ENCODE results near the gene TMEM144. TPM values are rescaled to one million over a fixed set of nuclear protein-coding genes. Genes with fewer than 3 reads are reported as not detected.

TMEM144 gene
- total RNA-seq, result 9.1 TPM

DNA sequence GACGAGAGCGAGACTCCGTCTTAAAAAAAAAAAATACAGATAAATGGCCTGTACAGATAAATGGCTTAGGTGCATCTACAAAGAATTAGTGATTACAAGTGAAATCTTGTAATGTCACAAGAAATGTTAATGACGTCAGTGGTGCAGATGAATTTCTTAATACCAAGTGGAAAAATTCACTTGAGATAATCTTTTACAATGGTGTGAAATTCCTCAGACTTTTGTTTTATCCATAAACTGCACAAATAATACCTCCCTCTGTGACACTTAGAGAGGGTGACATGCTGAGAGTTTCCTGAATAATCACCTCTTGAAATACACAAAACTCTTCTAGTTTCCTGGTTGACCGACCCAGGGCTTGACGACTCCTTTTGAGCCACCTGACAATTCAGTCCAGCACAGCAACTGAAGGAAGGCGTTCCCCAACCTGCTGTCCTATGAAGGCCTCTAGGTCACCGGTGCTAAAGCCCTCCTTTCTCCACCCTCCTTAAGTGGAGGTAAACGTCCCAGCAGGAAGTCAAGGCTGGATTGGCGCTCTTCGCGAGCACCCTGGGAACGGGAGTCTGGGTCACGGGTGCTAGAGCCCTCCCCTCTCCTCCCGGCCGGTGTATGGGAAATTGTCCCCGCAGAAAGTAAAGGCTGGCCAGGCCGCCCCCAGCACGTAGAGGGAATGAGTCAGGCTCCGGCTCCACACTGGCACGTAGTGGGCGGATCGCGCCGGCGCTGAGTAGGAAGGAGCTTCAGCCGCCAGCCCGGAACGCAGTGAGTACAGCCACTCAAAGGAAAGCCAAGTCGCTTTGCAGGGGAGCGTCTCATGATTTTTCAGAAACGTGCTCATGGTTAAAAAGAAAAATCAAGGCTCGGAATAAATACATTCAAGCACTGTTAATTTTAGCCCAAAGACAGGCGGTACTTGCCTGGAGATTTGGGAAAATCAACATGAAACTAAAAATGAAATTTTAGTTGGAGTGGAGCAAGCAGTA lies at the start of gene TMEM144:
Gene TMEM144, plus strand, starts transcription at position 662 of the 983 bp plus-strand sequence. CDS start 2,182 bp downstream, outside the sequence.
- peak; percentile 90 for DNase-seq

DNA sequence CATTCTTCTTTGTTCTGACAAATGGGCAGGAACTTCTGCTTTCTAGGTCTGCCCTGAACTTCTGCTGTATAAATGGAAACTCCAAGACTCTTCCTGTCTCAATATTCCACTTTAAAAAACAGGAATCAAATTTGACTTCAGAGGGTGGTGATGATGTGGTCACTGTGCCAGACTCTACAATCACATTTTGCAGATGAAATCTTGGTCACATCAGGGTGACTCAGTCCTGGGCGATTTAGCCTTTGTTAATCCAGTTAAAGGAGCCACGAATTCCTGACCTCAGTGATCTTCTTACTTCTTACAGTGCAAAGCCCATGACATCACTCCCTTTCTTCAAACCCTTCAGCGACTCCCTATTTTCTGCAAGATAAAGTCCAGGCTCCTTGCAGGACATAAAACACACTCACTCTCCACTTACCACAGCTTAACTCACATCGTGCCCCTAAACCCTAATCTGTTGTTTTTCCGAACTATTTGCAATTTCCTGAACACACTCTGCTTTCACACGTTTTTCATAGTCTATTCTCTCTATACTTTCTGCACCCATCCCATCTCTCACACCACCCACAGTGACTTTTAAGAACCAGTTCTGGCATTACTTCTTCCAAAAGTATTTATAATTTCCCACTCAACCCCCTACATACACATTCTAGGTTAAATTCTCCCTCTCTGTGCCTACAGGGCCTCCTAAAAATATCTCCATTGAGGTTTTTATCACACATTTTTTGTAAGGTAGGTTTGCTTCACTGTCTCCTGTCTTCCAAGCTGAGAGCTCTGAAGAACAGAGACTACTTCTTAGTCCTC lies 48.5 kb upstream of the TMEM144 start:
- peak; percentile 19 for DNase-seq

DNA sequence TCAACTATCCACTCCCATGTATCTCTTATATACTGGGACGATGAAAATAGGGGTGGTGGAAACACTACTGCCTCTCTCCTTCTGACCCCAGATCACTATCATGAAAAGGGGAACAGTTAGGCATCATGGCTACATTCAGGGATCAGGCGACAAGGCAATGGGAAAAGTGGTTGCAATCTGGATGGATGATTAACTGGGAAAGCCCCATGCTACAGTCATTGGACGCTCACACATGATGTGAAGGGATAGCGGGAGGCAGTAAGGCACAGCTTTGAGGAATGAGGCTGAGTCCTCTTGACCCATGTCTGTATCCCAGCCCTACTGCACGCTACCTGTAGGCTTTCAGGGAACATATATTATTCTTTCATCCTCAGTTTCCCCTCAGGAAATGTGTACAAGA lies 47.7 kb upstream of the TMEM144 start:
- DNase-seq, result no peak

DNA sequence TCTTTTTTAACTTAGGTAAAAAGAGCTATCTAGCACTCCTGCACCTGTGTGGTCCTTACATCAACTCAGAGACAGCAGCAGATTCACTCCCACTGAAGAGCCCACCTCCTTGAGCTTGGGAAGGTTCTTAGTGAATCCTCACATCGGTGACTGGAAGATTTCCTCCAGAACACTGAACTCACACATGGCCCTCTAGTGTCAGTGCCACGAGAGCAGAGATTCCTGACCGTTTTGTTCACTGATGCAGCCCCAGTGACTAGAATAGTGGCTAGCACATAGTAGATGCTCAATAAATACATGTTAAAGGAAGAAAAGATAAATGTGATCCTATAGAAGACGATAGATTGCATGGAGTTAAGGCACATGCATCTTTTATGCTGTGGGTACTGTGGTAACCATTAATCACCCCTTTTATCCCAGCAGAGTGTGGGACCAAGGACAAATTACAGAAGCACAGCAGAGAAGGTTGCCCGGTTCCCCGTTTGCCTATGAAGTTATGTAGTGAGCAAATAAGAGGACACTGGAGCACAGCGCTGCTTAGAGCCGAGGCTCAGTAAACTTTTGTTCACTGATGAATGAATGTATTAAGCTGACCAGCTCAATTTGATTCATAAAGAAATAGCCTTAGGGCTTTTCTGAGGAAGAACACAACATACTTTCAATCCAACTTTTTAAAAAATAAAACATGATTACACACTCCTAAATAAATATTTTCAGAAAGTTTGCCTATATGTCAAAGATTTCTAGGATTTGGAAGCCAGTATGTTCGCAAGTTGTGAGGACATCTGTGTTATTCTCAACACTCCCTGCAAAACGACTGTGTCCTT lies 46.1 kb upstream of the TMEM144 start:
- peak; percentile 22 for DNase-seq

DNA sequence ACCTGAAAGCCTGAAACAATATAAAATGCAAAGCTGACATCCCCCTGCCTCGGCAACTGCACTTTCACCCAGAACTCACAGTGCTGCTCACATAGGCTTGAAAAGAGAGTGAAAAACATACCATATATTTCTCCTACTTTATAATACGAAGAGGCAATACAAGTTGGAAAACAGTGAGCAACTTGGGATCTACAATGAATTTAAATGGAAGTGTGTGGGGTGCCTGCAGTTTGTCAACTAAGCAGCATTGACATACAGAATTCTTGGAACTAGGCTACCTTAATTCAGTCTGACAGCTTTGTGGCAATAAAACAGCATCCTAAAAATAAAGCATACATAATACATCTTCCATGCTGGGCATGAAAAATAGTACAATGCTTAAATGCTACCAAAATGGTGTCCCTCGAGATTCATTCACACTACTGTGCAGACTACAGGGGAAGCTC lies 45.5 kb upstream of the TMEM144 start:
- DNase-seq, result peak; percentile 79

DNA sequence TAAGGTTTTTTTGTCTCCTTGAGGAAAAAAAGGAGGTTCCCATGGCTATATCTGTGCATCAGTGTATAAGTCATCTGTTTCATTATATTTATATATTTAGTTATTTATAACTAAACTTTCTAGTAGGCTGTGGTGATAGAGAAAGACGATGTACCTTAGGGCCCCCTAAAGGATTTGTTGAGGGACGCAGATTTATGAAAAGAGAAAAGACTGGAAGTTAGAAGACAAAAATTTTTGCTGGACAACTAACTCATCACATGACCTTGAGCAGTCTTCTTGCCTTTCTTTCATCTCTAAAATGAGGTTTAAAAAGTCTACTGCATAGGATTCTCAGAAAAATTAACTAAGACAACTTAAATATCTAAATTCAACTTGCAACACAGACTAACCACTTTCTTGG lies 43.6 kb upstream of the TMEM144 start:
- no peak for DNase-seq

DNA sequence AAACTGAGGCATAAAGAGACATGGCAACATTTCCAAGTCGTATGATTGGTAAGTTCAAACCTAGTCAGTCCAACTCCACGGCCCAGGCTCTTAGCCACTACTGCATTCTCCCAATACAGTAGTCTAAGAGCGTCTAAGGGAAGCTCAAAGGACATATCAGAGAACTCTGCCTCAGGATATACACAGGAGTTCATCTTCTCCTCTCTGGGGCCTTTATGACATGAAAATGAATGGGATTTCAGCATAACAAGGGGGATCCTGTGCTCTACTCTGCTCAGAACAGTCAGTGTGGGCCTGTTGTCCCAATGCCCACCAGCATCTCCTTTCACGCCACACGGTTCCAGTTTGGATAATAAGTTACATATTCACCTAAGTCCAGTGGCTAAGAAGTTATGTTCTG lies 41.7 kb upstream of the TMEM144 start:
- no peak for DNase-seq

DNA sequence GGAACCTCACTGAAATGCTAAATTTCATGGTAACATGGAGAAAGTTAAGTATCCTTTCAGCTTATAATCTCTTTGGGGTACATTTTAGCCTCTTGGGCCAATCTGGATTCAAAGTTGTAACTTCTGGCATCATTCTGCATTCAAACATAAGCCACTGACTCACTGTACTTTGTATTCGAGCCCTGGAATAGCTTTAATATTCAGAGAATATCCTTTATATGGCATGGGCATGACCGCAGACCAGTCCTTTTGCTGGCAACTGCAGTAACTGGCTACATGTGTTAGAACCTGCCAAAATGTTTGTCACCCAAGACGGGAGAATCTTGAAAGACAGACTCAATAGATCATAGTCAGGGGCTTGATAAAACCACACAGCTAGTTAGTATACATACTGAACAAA lies 40.8 kb upstream of the TMEM144 start:
- DNase-seq, result peak; percentile 71

DNA sequence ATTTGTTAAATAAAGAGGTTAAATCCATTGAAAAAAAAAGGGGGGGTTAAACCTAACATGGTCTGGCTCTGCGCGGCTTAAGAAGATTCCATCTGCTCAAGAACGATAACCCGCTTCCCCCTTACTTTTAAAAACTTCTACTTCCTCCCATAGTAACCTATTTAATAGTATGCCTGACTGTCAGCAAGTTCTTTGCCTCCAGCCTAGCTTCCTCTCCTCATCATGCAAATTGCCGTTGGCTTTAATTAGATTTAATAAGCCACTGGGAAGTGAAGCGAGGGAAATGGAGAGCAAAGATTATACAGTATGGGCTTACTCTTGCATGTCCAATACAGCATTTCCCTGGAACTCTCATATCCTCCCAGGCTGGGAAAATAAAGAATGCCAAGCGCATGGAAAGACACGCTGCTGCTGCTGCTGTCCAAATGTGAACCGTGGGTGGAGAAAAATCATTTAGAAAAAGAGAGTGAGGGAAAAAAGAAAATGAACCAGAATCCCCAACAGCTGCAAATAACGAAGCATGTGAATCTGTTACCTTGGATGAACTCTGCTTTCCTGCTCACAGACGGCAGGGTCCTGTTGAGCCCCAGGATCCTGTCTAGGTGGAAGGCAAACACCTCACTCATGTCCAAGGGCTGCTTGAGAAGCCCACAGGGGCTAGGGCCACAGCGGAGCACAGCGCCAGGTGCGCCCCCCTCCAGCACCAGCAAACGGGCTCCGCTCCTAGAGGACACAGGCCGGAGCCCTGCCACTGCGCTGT lies 40.2 kb upstream of the TMEM144 start:
- DNase-seq, result peak; percentile 94

DNA sequence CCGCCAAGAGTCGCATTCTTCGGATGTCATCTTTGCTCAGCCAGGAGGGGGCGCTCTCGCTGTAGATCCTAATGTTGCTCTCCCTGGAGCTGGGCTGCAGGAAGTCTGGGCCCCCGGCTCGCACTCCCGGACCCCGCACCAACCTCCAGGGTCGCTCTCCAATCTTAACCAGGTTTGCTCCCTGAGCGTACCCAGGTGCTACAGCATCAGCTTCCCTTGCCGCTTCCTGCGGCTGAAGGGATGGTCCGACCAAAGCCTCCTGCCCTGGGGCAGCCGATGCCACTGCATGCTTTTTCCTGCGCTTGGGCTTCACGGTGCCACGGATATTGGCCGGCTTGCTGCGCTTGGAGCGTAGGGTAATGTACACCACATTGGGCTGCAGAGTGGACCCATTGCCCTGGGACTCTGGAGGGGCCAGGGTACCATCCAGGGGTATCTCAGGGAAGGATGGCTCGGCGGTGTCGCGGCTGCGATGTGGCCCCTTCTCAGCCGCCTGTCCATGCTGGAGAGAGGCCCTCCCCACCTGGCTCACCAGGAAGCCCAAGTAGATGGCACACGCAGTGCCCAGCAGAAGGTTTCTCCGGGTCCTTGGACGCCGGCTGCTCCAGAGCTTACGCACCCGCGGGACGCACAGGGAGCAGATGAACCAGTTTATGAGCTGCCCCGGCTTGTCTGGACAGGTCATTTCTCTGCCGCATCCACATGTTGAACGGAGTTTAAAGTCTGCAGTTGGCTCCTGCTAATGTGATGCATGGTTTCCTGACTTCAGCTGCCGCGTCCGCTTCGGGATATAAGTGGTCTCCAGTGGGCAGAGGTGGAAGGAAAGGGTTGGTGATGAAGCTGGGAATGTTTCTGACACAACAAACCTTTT lies 39.4 kb upstream of the TMEM144 start:
- DNase-seq, result peak; percentile 33

DNA sequence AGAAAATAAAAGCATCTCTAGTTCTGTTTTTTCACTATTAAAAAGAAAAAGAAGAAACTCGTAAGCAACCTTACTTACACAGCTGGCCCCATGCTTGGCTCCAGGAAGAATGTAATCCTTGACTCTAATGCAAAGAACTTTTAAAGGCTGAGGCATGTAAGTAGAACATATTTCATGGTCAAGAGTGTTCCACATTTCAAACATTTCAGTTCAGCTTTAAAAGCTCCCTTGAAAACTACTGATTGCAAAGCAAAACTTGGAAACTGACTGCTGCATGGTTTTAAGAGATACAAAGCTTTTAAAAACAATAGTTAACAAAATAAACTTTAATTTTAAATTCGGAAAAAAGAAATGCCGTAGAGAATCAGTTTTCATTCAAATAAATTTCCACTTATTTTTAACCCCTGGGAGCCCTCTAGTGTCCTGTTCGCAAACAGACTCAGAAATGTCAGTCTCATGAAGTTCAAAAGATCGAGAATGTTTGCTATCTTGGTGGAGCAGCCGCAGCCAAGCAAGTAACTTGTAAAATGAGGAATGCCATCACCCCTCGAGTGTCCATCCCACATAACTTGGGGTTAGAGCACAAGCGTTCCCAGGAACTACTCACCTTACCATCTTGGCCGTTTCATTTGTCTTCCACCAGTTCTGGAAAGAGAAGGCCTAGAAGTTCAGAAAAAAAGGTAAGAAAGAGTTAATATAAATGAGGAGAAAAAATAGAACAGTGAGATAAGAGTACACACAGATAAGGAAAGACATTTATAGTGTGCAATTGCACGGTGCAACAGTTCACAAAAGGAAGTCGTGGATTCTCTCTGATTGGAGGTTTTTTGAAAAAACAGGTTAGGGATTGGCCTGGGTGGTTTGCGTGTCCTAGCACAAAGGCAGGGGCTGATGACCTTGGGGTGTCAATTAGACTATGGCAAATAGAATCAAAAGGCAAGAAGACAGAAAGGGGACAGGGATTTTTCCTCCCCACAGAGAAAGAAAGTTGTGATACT lies 37.7 kb upstream of the TMEM144 start, which contains the start of gene GASK1B:
Gene GASK1B, minus strand, starts transcription at position 765 of the 998 bp plus-strand sequence. CDS start 1,650 bp downstream, outside the sequence.
- DNase-seq, result peak; percentile 79

DNA sequence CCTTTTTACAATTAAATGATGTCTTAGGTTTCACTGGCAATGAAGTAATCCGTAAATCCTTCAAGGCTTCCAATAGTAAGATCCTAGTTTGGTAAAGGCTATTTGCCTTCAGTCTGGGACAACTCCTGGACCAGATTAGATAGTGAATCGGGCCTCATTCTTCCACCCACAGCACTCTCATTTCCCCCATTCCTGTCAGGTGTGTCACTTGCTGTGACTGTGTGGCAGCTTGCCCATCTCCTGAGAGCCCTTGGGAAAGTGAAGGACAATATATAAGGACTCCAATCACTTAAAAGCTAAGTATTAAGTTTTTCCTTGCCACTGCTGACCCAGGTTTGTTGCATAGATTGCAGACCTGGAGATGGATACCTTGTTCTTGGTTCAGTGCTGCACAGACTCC lies 34.2 kb upstream of the TMEM144 start:
- DNase-seq, result no peak

DNA sequence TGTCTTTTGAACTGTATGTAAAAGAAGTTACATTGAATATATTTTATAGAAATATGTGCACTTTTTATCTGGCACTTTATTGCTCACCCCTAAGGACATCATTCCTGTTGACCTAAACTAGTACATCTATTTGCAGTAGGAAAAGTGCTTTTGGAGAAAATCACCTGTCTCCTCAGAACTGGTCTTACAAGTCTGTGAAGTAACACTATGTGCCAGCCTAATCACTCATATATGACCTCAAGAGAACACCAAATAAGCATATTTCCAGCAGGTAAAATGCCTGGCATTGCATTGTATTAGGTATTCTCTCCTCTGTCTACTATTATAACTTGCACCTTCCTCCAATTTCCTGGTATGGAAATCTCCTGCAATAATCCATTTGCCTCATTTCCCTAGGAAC lies 33.5 kb upstream of the TMEM144 start:
- DNase-seq, result no peak

DNA sequence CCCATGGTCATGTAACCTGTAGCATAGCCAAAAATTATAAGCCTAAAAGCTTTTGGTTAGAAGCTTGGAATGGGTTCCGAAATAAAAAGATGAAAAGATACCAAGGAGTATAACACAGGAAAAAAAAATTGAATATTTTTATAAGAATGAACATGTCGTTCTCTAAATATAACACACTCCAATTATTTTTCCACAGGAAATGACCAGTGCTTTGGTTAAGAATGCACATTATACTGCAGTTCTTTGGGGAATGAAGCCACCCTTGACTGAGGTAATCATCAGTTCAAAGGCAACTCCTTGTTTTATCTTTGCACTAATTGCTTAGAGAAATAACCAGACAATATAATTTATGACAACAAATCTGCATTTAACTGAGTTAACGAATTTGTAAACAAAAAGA lies 30.8 kb upstream of the TMEM144 start:
- no peak for DNase-seq

DNA sequence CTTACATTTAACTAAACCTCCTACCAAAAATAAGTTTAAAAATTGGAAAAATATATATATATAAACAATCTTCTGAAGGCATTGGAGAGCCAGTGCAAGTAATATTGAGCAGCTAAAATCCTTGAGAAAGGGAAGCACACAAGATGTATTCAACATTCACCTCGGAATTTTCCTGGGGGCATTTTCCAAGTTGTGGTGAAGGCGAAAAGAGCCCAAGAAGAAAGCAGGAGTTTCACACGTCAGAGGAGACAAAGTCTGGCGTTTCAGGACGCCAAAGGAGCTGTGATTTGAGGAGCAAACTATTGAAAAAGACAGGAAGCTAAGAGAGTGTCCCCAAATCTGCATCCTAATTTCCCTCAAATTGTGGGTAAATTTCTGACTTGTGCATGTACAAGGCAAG lies 28.4 kb upstream of the TMEM144 start:
- DNase-seq, result no peak

DNA sequence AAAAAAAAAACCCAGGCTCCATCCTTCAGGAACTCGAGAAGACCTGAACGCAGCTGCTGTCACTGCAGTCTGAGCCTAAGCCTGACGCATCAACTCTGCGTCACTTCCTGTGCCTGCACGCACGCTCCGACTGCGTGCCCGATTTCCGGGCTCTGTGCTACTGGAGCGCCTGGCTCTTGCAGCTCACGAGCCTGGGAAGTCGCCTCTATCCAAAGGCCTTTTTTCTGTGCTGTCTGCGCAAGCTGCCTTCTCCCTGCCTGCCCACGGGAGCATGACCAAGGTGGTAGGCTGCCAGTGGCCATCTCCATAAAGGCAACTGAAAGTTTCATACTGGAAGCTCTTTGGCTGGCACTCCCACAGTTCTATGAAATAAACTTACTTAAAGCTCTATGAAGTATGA lies 27.6 kb upstream of the TMEM144 start:
- DNase-seq, result no peak

DNA sequence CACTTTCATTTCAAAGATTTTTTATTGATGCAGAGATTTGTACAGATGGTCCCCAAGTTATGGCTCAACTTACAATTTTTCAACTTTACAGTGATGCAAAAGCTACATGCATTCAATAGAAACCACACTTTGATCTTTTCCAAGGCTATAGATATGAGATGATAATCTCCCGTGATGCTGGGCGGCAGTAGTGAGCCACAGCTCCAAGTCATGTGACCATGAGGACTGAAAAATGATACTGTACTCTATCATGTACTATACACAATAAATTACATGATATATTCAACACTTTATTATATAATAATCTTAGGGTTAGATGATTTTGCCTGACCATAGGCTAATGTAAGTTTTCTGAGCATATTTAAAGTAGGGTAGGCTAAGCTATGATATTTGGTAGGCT lies 23.5 kb upstream of the TMEM144 start:
- no peak for DNase-seq

DNA sequence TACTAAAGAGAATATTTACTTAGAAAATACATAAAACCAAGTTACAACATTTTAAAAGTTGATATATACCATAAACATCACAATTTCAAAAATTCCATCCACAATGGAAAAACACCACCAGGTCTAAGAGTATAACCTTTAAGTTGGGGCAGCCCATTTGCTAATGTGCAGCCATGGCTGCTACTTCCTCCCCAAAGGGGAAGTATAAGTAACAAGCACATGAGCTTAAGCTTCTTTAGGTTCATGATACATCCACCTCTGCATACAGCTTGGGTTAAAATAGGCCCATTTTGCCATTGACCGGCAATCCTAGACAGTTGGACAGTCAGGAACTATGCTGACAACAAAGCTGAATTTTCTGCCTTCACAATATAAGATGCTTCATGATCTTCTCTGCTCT lies 20.9 kb upstream of the TMEM144 start:
- no peak for DNase-seq

DNA sequence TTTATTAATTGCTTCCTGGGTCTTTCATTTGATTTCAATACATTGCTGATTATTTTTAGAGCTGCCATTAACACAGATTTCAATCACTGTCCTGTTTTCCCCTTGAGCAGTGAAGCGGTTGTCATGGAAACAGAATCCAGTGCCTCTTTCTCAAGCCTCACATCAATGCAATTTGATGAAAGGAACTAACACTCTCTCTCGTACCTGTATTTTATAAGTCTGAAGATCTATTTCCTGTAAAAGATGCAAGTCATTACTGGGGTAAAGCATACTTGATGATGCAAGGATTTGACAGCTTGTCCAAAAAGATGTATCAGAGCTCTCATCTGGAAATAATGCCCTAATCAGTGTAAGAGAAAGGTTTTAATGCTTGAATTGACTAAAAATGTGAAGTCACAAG lies 19.6 kb upstream of the TMEM144 start:
- DNase-seq, result no peak
